Measurements from ENCODE around the gene CAMSAP1.

Gene CAMSAP1

DNA sequence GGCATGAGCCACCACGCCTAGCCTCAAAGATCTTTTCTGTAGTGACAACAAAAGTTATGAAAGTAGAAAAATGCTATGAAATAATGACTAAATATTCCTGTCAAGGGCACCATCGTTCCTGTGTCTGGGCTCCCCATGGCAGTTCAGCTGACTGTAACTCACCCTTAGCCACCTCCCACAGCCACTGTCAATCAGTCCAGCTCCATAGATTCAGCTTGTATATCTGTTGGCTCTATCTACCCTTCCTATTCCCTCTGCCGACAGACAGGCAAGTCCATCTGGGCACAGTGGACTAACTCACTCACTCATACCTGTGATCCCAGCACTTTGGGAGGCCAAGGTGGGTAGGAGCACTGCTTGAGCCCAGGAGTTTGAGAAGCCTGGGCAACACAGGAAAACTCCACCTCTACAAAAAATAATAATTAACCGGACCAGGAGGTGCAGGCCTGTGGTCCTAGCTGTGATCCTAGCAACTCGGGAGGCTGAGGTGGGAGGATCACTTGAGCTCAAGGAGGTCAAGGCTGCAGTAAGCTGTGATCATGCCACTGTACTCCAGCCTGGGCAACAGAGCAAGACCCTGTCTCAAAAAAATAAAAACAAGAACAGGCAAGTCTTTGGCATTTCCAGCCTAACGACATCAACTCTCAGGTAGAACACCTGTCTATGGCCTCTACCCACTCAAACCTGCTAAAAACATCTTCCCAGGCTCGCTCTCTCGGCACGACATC is 6.2 kb downstream of the CAMSAP1 start:
- H3K36me3 ChIP-seq (replicated peaks in 1 of 2; ENCODE audit: control insufficient read depth in 2 of 2, insufficient read depth in 2 of 2, low read length in 2 of 2), result peaks cover 15 to 71% of the 10 kb centered on the region in 2 donors
- H3K79me1 ChIP-seq (ENCODE audit: low read depth, low read length), result peaks cover 9% of the 10 kb centered on the region
- H3K4me1 ChIP-seq (ENCODE audit: control insufficient read depth in 2 of 2, insufficient read depth in 1 of 2, low read depth in 1 of 2, low read length in 2 of 2), result peaks cover 7% of the 10 kb centered on the region in 2 donors
- no CpG with 5 or more reads among the region's 9 CpGs for WGBS, 2 donors (ENCODE audit: extremely low coverage in 2 of 2, insufficient read length in 2 of 2, insufficient replicate concordance in 1 of 2)
- no peak for DNase-seq (ENCODE audit: low spot score)
- no peak overlapping the region for H3K4ac ChIP-seq (ENCODE audit: low read length)
- no peak overlapping the region for H2BK5ac ChIP-seq (ENCODE audit: low read length)
- H4K91ac ChIP-seq (ENCODE audit: low read depth, low read length, poor library complexity), result no peak overlapping the region
- H3K18ac ChIP-seq (ENCODE audit: low read length), result no peak overlapping the region
- H3K23ac ChIP-seq (ENCODE audit: low read depth, low read length, poor library complexity), result peak overlapping the region; percentile 40
- H3K27me3 ChIP-seq (ENCODE audit: control insufficient read depth in 3 of 3, insufficient read depth in 3 of 3, low read depth in 1 of 3, low read length in 3 of 3), result no peaks in the 10 kb centered on the region
- H3K9me3 ChIP-seq (replicated peaks in 1 of 2; ENCODE audit: control insufficient read depth in 2 of 2, insufficient read depth in 1 of 2, low read depth in 1 of 2, low read length in 2 of 2), result peaks cover 23 to 73% of the 10 kb centered on the region in 2 donors
- H3K4me3 ChIP-seq (ENCODE audit: low read length in 2 of 2), result no peak overlapping the region
- H2BK12ac ChIP-seq (ENCODE audit: low read length), result no peak overlapping the region
- no peak overlapping the region for H3K9ac ChIP-seq (ENCODE audit: low read depth, low read length, poor library complexity)
- no peak overlapping the region for H2AK5ac ChIP-seq (ENCODE audit: low read depth, low read length)
- no peak overlapping the region for H3K27ac ChIP-seq (replicated peaks; ENCODE audit: low read length)
- H2BK15ac ChIP-seq (ENCODE audit: low read length), result no peak overlapping the region
- no peak overlapping the region for H2BK120ac ChIP-seq (ENCODE audit: low read depth, low read length)
- no peak overlapping the region for H2AFZ ChIP-seq (ENCODE audit: low read length)
- no peak overlapping the region for H4K8ac ChIP-seq (ENCODE audit: low read depth, low read length)
- no peak overlapping the region for H3K4me2 ChIP-seq (ENCODE audit: insufficient read depth, low read length, poor library complexity, severe bottlenecking)
- no peak overlapping the region for H3K14ac ChIP-seq (ENCODE audit: low read length)

DNA sequence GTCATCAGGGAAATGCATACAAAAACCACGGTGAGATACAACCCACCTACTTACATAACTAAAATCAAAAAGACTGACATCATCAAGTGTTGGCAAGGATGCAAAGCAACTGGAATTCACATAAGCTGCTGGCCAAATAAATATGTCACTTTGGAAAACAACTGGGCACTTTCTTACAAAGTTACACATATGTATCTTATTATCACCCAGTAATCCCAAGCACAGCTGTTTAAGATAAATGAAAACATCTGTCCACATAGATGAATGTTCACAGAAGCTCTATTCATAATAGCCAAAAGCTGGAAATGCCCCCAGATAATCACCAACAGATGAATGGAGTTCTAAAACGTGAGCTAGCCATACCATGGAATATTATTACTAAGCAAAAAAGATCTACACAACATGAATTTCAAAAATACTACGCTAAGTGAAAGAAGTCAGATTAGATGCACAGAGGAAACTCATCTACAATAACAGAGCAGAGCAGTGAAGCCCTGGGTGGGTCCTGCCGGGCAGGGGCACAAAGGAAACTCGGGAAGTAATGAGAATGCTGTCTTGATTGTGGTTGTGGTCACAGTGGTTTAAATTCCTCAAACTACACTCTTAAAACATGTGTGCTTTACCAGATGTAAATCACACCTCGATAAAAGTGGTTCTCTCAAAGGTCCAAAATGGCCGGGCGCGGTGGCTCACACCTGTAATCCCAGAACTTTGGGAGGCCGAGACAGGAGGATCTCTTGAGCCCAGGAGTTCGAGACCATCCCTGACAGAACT is 8.5 kb downstream of the CAMSAP1 start:
- H3K36me3 ChIP-seq (replicated peaks in 1 of 2; ENCODE audit: control insufficient read depth in 2 of 2, insufficient read depth in 2 of 2, low read length in 2 of 2), result peaks cover 11 to 52% of the 10 kb centered on the region in 2 donors
- H3K4ac ChIP-seq (ENCODE audit: low read length), result no peak overlapping the region
- H4K91ac ChIP-seq (ENCODE audit: low read depth, low read length, poor library complexity), result no peak overlapping the region
- no peak overlapping the region for H3K27ac ChIP-seq (replicated peaks; ENCODE audit: low read length)
- H3K9ac ChIP-seq (ENCODE audit: low read depth, low read length, poor library complexity), result no peak overlapping the region
- H4K8ac ChIP-seq (ENCODE audit: low read depth, low read length), result no peak overlapping the region
- H3K27me3 ChIP-seq (ENCODE audit: control insufficient read depth in 3 of 3, insufficient read depth in 3 of 3, low read depth in 1 of 3, low read length in 3 of 3), result no peaks in the 10 kb centered on the region
- H2BK12ac ChIP-seq (ENCODE audit: low read length), result no peak overlapping the region
- no peak overlapping the region for H3K18ac ChIP-seq (ENCODE audit: low read length)
- DNase-seq (ENCODE audit: low spot score), result no peak
- H3K9me3 ChIP-seq (replicated peaks in 1 of 2; ENCODE audit: control insufficient read depth in 2 of 2, insufficient read depth in 1 of 2, low read depth in 1 of 2, low read length in 2 of 2), result peaks cover 28 to 90% of the 10 kb centered on the region in 2 donors
- H2AFZ ChIP-seq (ENCODE audit: low read length), result no peak overlapping the region
- H2BK5ac ChIP-seq (ENCODE audit: low read length), result no peak overlapping the region
- H3K4me3 ChIP-seq (ENCODE audit: low read length in 2 of 2), result no peak overlapping the region
- H3K4me2 ChIP-seq (ENCODE audit: insufficient read depth, low read length, poor library complexity, severe bottlenecking), result no peak overlapping the region
- no CpG with 5 or more reads among the region's 11 CpGs for WGBS, 2 donors (ENCODE audit: extremely low coverage in 2 of 2, insufficient read length in 2 of 2, insufficient replicate concordance in 1 of 2)
- no peak overlapping the region for H2BK15ac ChIP-seq (ENCODE audit: low read length)
- no peak overlapping the region for H3K23ac ChIP-seq (ENCODE audit: low read depth, low read length, poor library complexity)
- H3K14ac ChIP-seq (ENCODE audit: low read length), result no peak overlapping the region
- H2BK120ac ChIP-seq (ENCODE audit: low read depth, low read length), result no peak overlapping the region
- H2AK5ac ChIP-seq (ENCODE audit: low read depth, low read length), result no peak overlapping the region
- H3K4me1 ChIP-seq (ENCODE audit: control insufficient read depth in 2 of 2, insufficient read depth in 1 of 2, low read depth in 1 of 2, low read length in 2 of 2), result peaks cover 3 to 5% of the 10 kb centered on the region in 2 donors
- H3K79me1 ChIP-seq (ENCODE audit: low read depth, low read length), result peaks cover 14% of the 10 kb centered on the region

DNA sequence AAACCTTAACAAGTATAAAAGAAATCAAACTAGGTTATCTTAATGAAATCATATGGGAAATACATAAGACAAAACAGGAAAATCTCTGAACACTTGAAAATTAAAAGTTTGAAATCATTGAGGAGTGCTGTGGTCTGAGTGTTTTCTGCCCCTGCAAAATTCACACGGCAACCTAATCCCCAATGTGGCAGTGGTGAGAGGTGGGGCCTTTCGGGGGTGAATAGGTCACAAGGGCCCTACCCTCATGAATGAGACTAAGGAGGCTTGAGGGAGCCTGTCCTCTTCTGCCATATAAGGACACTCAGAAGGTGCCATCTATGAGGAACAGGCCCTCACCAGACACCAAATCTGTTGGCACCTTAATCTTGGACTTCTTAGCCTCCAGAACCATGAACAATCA is 10.7 kb downstream of the CAMSAP1 start:
- no peak overlapping the region for H2AFZ ChIP-seq (ENCODE audit: low read length)
- WGBS, 2 donors (ENCODE audit: extremely low coverage in 2 of 2, insufficient read length in 2 of 2, insufficient replicate concordance in 1 of 2), result no CpG with 5 or more reads among the region's 2 CpGs
- H3K79me1 ChIP-seq (ENCODE audit: low read depth, low read length), result peaks cover 13% of the 10 kb centered on the region
- H3K23ac ChIP-seq (ENCODE audit: low read depth, low read length, poor library complexity), result no peak overlapping the region
- H3K9me3 ChIP-seq (replicated peaks in 1 of 2; ENCODE audit: control insufficient read depth in 2 of 2, insufficient read depth in 1 of 2, low read depth in 1 of 2, low read length in 2 of 2), result peaks cover 25 to 77% of the 10 kb centered on the region in 2 donors
- H3K27ac ChIP-seq (replicated peaks; ENCODE audit: low read length), result no peak overlapping the region
- no peak overlapping the region for H2BK15ac ChIP-seq (ENCODE audit: low read length)
- H3K18ac ChIP-seq (ENCODE audit: low read length), result no peak overlapping the region
- H3K4ac ChIP-seq (ENCODE audit: low read length), result no peak overlapping the region
- H3K4me1 ChIP-seq (ENCODE audit: control insufficient read depth in 2 of 2, insufficient read depth in 1 of 2, low read depth in 1 of 2, low read length in 2 of 2), result peaks cover 0 to 3% of the 10 kb centered on the region in 2 donors
- no peak overlapping the region for H2BK120ac ChIP-seq (ENCODE audit: low read depth, low read length)
- no peak overlapping the region for H2AK5ac ChIP-seq (ENCODE audit: low read depth, low read length)
- no peak overlapping the region for H3K9ac ChIP-seq (ENCODE audit: low read depth, low read length, poor library complexity)
- no peak overlapping the region for H3K4me2 ChIP-seq (ENCODE audit: insufficient read depth, low read length, poor library complexity, severe bottlenecking)
- no peak overlapping the region for H4K8ac ChIP-seq (ENCODE audit: low read depth, low read length)
- no peak overlapping the region for H3K14ac ChIP-seq (ENCODE audit: low read length)
- H2BK5ac ChIP-seq (ENCODE audit: low read length), result no peak overlapping the region
- no peak overlapping the region for H3K4me3 ChIP-seq (ENCODE audit: low read length in 2 of 2)
- no peak for DNase-seq (ENCODE audit: low spot score)
- no peak overlapping the region for H4K91ac ChIP-seq (ENCODE audit: low read depth, low read length, poor library complexity)
- no peaks in the 10 kb centered on the region for H3K27me3 ChIP-seq (ENCODE audit: control insufficient read depth in 3 of 3, insufficient read depth in 3 of 3, low read depth in 1 of 3, low read length in 3 of 3)
- H2BK12ac ChIP-seq (ENCODE audit: low read length), result no peak overlapping the region
- peaks cover 8 to 30% of the 10 kb centered on the region in 2 donors for H3K36me3 ChIP-seq (replicated peaks in 1 of 2; ENCODE audit: control insufficient read depth in 2 of 2, insufficient read depth in 2 of 2, low read length in 2 of 2)

DNA sequence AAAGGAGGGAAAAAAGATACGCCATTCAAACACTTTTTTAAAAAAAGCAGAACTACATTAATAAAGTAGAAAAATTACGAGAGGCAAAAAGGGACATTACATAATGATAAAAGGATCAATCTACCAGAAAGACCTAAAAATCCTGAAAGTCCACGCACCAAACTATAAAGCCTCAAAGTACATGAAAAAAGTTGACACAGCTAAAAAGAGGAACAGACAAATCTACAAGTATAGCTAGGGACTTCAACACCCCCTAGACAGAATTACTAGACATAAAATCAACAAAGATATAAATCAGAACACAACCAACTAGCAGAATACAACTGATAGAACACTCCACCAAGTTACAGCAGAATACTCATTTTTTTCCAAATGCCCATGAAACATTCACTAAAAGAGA is 11.1 kb downstream of the CAMSAP1 start:
- Histone ChIP-seq H3K4me2 (ENCODE audit: insufficient read depth, low read length, poor library complexity, severe bottlenecking) (no peak overlapping the region), H3K23ac (ENCODE audit: low read depth, low read length, poor library complexity) (no peak overlapping the region), H3K4me1 (ENCODE audit: control insufficient read depth in 2 of 2, insufficient read depth in 1 of 2, low read depth in 1 of 2, low read length in 2 of 2) (peaks cover 0 to 5% of the 10 kb centered on the region in 2 donors), H4K91ac (ENCODE audit: low read depth, low read length, poor library complexity) (no peak overlapping the region), H3K4ac (ENCODE audit: low read length) (no peak overlapping the region), H2BK5ac (ENCODE audit: low read length) (no peak overlapping the region), H2AFZ (ENCODE audit: low read length) (no peak overlapping the region), H3K9me3 (replicated peaks in 1 of 2; ENCODE audit: control insufficient read depth in 2 of 2, insufficient read depth in 1 of 2, low read depth in 1 of 2, low read length in 2 of 2) (peaks cover 25 to 73% of the 10 kb centered on the region in 2 donors), H3K27ac (replicated peaks; ENCODE audit: low read length) (no peak overlapping the region), H2BK15ac (ENCODE audit: low read length) (no peak overlapping the region), H3K4me3 (ENCODE audit: low read length in 2 of 2) (no peak overlapping the region), H3K27me3 (ENCODE audit: control insufficient read depth in 3 of 3, insufficient read depth in 3 of 3, low read depth in 1 of 3, low read length in 3 of 3) (no peaks in the 10 kb centered on the region), H2BK120ac (ENCODE audit: low read depth, low read length) (no peak overlapping the region), H3K9ac (ENCODE audit: low read depth, low read length, poor library complexity) (no peak overlapping the region), H3K36me3 (replicated peaks in 1 of 2; ENCODE audit: control insufficient read depth in 2 of 2, insufficient read depth in 2 of 2, low read length in 2 of 2) (peaks cover 8 to 28% of the 10 kb centered on the region in 2 donors), H2AK5ac (ENCODE audit: low read depth, low read length) (no peak overlapping the region), H3K79me1 (ENCODE audit: low read depth, low read length) (peaks cover 12% of the 10 kb centered on the region), H3K14ac (ENCODE audit: low read length) (no peak overlapping the region), H2BK12ac (ENCODE audit: low read length) (no peak overlapping the region), H3K18ac (ENCODE audit: low read length) (no peak overlapping the region), H4K8ac (ENCODE audit: low read depth, low read length) (no peak overlapping the region)
- no CpG with 5 or more reads among the region's 3 CpGs for WGBS, 2 donors (ENCODE audit: extremely low coverage in 2 of 2, insufficient read length in 2 of 2, insufficient replicate concordance in 1 of 2)
- DNase-seq (ENCODE audit: low spot score), result no peak
